PFSK-1 (cell line): Measurements from ENCODE around the gene PRSS1.

Source experiments
- FOXP2 ChIP-seq: optimal IDR thresholded peaks from 2 replicates; pipeline ENCODE3; 2011; ENCODE audit warnings: borderline replicate concordance, control low read depth, inconsistent platforms; ENCODE audit not compliant: insufficient read depth; ENCODE audit errors: extremely low read length, extremely low read depth
- POLR2AphosphoS5 ChIP-seq: IDR thresholded peaks from 2 replicates; pipeline ENCODE4 v1.6.1; 2012; ENCODE audit warnings: low read depth, mild to moderate bottlenecking, control low read depth, low read length, moderate library complexity
- SIN3A ChIP-seq: IDR thresholded peaks from 2 replicates; pipeline ENCODE4 v1.6.1; 2012; ENCODE audit warnings: mild to moderate bottlenecking, low read length, moderate library complexity, borderline replicate concordance; ENCODE audit not compliant: insufficient read depth
- TAF1 ChIP-seq: IDR thresholded peaks from 2 replicates; pipeline ENCODE4 v1.6.1; 2012; ENCODE audit warnings: low read length, control low read depth, borderline replicate concordance; ENCODE audit not compliant: insufficient read depth
- TF ChIP-seq, protein P1 (sequence below), 2 experiments: IDR thresholded peaks; 2 replicates each; pipeline versions ENCODE4 v1.6.1 to v1.8.0; 2011 to 2012; ENCODE audit warnings: low read depth in 2 of 2, low read length in 2 of 2, control low read depth in 1 of 2, inconsistent platforms in 1 of 2, mild to moderate bottlenecking in 1 of 2, moderate library complexity in 1 of 2; ENCODE audit not compliant: insufficient read depth in 1 of 2

Gene PRSS1

DNA sequence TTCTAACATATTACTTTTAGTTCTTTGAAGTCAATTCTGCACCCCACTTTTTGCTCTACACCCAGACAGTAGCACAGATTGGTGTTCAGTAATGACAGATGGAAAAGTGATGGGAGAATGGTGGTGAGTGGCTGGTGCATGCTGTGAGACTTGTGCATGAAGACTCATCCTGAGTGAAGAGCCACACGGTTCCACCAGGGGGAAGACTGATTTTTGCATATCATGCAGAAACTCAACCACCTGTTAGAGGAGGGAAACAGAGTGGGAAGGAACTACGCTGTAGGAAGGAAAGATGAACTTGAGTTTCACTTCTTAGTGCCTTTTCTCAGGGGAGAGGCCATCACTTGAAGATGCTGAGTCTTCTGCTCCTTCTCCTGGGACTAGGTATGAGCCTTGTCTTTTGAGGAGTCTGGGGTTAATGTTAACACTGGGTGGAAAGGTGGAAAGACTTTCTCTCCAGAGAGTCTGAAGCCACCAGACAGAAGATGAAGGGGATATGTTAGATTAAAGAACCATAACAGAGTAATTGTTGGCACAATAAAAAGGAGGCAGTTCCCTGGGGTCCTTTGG lies 9.3 kb upstream of the PRSS1 start:
- no peak for TF ChIP-seq FOXP2
- TF ChIP-seq, protein P1, sequence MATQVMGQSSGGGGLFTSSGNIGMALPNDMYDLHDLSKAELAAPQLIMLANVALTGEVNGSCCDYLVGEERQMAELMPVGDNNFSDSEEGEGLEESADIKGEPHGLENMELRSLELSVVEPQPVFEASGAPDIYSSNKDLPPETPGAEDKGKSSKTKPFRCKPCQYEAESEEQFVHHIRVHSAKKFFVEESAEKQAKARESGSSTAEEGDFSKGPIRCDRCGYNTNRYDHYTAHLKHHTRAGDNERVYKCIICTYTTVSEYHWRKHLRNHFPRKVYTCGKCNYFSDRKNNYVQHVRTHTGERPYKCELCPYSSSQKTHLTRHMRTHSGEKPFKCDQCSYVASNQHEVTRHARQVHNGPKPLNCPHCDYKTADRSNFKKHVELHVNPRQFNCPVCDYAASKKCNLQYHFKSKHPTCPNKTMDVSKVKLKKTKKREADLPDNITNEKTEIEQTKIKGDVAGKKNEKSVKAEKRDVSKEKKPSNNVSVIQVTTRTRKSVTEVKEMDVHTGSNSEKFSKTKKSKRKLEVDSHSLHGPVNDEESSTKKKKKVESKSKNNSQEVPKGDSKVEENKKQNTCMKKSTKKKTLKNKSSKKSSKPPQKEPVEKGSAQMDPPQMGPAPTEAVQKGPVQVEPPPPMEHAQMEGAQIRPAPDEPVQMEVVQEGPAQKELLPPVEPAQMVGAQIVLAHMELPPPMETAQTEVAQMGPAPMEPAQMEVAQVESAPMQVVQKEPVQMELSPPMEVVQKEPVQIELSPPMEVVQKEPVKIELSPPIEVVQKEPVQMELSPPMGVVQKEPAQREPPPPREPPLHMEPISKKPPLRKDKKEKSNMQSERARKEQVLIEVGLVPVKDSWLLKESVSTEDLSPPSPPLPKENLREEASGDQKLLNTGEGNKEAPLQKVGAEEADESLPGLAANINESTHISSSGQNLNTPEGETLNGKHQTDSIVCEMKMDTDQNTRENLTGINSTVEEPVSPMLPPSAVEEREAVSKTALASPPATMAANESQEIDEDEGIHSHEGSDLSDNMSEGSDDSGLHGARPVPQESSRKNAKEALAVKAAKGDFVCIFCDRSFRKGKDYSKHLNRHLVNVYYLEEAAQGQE (IDR thresholded peaks at IDR 0.05; ENCODE audit: insufficient read depth in 1 of 2, low read depth in 2 of 2, low read length in 2 of 2) = no peak
- no peak for TF ChIP-seq POLR2AphosphoS5
- no peak for TF ChIP-seq TAF1
- TF ChIP-seq SIN3A = no peak

DNA sequence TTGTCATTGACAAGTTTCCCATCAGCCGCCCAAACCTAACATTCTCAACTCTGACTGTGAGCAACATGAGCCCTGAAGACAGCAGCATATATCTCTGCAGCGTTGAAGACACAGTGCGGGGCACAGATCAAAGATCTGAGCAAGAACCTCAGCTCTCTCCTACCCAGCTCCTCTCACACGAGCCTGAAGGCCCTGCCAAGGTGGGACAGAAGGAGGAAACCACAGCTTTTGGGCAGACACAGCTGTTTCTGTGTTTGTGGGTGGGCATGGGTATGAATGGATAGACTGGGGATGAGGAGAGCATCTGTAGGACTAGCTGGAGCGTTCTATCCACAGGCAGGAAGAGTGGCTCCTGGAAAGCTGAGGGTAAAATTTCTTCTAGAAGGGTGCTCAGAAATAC lies 8.5 kb upstream of the PRSS1 start:
- TF ChIP-seq SIN3A = no peak
- no peak for TF ChIP-seq POLR2AphosphoS5
- TF ChIP-seq TAF1 = no peak
- TF ChIP-seq FOXP2 = no peak
- TF ChIP-seq, protein P1 (IDR thresholded peaks at IDR 0.05; ENCODE audit: insufficient read depth in 1 of 2, low read depth in 2 of 2, low read length in 2 of 2) = no peak

DNA sequence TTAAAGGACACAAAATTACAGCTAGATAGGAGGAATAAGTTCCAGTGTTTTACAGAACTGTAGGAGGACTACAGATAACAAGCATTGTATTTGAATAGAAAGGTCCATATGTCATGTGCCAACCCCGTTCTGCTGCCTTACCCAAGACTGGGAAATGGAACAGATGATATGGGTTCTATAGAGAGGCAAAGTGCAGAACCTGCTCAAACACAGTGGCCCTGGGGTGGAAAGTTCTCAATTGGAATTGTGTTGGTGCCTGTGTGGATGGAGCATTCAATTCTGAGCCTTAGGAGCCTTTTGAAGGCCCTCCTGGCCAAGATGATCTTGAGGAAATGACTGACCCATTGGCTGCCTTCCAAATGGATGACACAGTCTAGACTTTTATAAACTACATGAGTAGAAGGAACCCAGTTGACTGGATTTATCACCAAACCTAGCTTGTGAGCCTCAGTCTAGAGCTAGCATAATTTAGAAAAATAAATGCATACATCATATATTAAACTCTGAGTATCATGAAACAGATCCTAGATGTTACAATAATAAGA lies 4.1 kb upstream of the PRSS1 start:
- no peak for TF ChIP-seq POLR2AphosphoS5
- TF ChIP-seq TAF1 = no peak
- TF ChIP-seq, protein P1 (IDR thresholded peaks at IDR 0.05; ENCODE audit: insufficient read depth in 1 of 2, low read depth in 2 of 2, low read length in 2 of 2) = no peak
- no peak for TF ChIP-seq FOXP2
- TF ChIP-seq SIN3A = no peak

DNA sequence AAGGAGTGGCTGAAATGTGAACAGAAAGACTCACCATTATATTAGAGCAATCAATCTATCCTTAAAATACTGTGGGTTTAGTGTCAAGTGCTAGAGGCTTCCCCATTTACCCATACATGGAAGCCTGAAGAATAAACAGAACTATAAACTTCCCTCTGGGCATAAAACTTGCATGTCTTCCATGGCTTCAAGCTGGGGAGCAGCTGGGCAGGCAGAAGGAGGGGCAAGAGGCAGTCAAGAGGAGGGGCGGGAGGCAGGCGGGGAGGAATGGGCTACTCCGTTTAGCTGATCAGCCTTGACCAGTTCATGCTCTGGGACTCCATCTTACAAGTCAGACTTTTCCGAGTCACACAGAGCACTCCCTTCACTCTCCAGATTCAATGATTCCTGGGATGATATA lies 3.5 kb upstream of the PRSS1 start:
- TF ChIP-seq, protein P1 (IDR thresholded peaks at IDR 0.05; ENCODE audit: insufficient read depth in 1 of 2, low read depth in 2 of 2, low read length in 2 of 2) = no peak
- TF ChIP-seq TAF1 = no peak
- no peak for TF ChIP-seq SIN3A
- no peak for TF ChIP-seq POLR2AphosphoS5
- TF ChIP-seq FOXP2 = no peak

DNA sequence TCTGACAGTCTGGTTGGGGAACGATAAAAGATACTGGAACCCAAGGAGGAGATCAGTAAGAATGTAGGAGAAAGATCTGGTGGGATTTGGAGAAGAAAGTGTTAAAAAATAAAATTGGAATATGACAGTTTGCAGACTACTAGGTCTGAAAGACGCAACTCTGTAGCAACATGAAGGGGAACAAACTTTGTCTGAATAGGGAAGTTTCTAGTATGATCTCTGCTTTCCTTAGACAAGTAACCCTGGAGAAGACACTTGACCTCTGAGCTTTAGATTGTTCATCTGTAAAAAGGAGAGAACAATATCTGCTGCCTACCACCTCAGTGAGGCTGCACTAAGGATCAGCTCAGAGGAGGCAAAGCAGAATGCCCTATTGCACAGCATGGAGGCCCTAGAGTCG lies 3.0 kb upstream of the PRSS1 start:
- no peak for TF ChIP-seq FOXP2
- no peak for TF ChIP-seq POLR2AphosphoS5
- no peak for TF ChIP-seq TAF1
- TF ChIP-seq, protein P1 (IDR thresholded peaks at IDR 0.05; ENCODE audit: insufficient read depth in 1 of 2, low read depth in 2 of 2, low read length in 2 of 2) = no peak
- TF ChIP-seq SIN3A = no peak
